Osteoblast (primary cell): Measurements from ENCODE around the gene COL4A1. TPM values are rescaled to one million over a fixed set of nuclear protein-coding genes. Genes with fewer than 3 reads are reported as not detected.

ENCODE experiments used
- DNase-seq: peaks from one replicate; pipeline ENCODE4 v3.0.0; 2011; ENCODE audit warnings: low spot score, mixed read lengths; ENCODE audit not compliant: insufficient read length; ENCODE audit errors: missing footprints
- H2AFZ ChIP-seq: 2 replicates; pipeline ENCODE4 v1.6.0; 2011; ENCODE audit warnings: mild to moderate bottlenecking, low read length
- H3K27ac ChIP-seq: 2 replicates; pipeline ENCODE4 v1.5.1; 2011; ENCODE audit warnings: mild to moderate bottlenecking, low read depth, low read length, moderate library complexity
- H3K27me3 ChIP-seq: 2 replicates; pipeline ENCODE4 v1.6.0; 2012; ENCODE audit warnings: mild to moderate bottlenecking, control low read depth, inconsistent platforms, low read length, moderate library complexity; ENCODE audit not compliant: insufficient read depth
- H3K36me3 ChIP-seq: 2 replicates; pipeline ENCODE4 v1.5.1; 2011; ENCODE audit warnings: mild to moderate bottlenecking, low read length, control low read depth, moderate library complexity; ENCODE audit not compliant: insufficient read depth
- H3K4me1 ChIP-seq: 2 replicates; pipeline ENCODE4 v1.5.1; 2011; ENCODE audit warnings: mild to moderate bottlenecking, low read length, control low read depth, moderate library complexity; ENCODE audit not compliant: insufficient read depth
- H3K4me2 ChIP-seq: 2 replicates; pipeline ENCODE4 v1.6.0; 2011; ENCODE audit warnings: mild to moderate bottlenecking, low read length; ENCODE audit not compliant: insufficient read depth
- H3K4me3 ChIP-seq: fragments of 200-600 bp; sonication (generic); 3 replicates; pipeline ENCODE4 v1.5.1; 2012; ENCODE audit warnings: mild to moderate bottlenecking, low read length, inconsistent platforms; ENCODE audit not compliant: insufficient read depth
- H3K79me2 ChIP-seq: 2 replicates; pipeline ENCODE4 v1.6.0; 2012; ENCODE audit warnings: mild to moderate bottlenecking, low read length, control low read depth, inconsistent platforms; ENCODE audit not compliant: insufficient read depth
- H3K9me3 ChIP-seq: 2 replicates; pipeline ENCODE4 v1.5.1; 2011; ENCODE audit warnings: low read depth, low read length, control low read depth
- H4K20me1 ChIP-seq: 2 replicates; pipeline ENCODE4 v1.6.0; 2012; ENCODE audit warnings: mild to moderate bottlenecking, low read length, control low read depth; ENCODE audit not compliant: insufficient read depth
- total RNA-seq: library from RNA; depleted of rRNA; stranded (reverse); fragments of >200 nt; gene quantifications from 2 replicates; pipeline ENCODE4 v1.2.3, GENCODE V29; 2012
- TF ChIP-seq, protein P1 (sequence below): IDR thresholded peaks from 2 replicates; pipeline ENCODE4 v1.5.1; 2011; ENCODE audit warnings: mild to moderate bottlenecking, low read depth, low read length, moderate library complexity; ENCODE audit errors: extremely low read depth

The COL4A1 gene
- total RNA-seq, 1 donor = 412 TPM

DNA sequence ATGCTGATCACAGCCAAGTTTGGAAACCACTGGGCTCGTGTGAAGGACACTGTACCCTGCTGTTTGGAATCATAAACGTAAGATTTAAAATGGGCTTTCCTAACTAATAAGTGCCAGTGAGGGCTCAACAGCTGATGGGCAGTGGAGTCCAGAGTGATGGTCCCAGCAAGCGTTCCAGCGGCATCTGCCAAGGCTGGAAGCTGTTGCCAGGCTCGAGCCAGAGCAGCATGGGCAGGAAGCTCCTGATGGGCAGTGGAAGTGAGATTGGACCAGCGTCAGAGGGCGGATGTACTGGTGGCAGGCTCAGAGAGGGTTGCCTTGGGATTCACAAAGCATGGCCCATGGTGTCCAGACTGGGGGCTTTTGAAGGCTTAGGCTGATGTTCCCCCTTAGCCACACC is 30.3 kb upstream of the COL4A1 start:
- Histone ChIP-seq H4K20me1 (peaks cover 13% of the 10 kb centered on the region), H3K4me1 (peaks cover 34% of the 10 kb centered on the region), H2AFZ (no peak overlapping the region), H3K27ac (peak overlapping the region; percentile 79), H3K27me3 (no peaks in the 10 kb centered on the region), H3K4me3 (no peak overlapping the region), H3K4me2 (no peak overlapping the region), H3K79me2 (peaks cover 75% of the 10 kb centered on the region), H3K36me3 (peaks cover 37% of the 10 kb centered on the region), H3K9me3 (no peaks in the 10 kb centered on the region)
- TF ChIP-seq, protein P1, sequence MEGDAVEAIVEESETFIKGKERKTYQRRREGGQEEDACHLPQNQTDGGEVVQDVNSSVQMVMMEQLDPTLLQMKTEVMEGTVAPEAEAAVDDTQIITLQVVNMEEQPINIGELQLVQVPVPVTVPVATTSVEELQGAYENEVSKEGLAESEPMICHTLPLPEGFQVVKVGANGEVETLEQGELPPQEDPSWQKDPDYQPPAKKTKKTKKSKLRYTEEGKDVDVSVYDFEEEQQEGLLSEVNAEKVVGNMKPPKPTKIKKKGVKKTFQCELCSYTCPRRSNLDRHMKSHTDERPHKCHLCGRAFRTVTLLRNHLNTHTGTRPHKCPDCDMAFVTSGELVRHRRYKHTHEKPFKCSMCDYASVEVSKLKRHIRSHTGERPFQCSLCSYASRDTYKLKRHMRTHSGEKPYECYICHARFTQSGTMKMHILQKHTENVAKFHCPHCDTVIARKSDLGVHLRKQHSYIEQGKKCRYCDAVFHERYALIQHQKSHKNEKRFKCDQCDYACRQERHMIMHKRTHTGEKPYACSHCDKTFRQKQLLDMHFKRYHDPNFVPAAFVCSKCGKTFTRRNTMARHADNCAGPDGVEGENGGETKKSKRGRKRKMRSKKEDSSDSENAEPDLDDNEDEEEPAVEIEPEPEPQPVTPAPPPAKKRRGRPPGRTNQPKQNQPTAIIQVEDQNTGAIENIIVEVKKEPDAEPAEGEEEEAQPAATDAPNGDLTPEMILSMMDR = no peak
- peak; percentile 61 for DNase-seq

DNA sequence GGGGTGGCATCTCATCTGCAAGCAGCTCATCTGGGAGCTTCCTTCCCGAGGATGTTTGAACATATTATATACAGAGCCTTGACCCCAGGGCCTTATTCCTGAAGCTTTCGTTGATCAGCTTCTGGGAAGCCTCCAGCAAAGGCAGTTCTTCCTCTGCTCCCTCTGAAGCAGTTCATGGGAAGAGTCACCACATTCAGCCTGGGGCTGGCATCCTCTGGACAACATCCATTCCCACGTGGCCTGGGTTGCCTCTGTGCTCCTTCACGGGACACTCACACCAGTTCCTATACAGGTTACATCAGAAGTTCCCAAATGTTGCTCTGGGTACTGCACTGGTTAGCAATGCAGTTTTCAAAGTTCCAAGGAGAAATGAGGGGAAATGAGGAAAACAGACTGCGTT is 29.7 kb upstream of the COL4A1 start:
- Histone ChIP-seq H3K4me3 (no peak overlapping the region), H3K27ac (peak overlapping the region; percentile 31), H3K4me2 (no peak overlapping the region), H3K36me3 (peaks cover 37% of the 10 kb centered on the region), H4K20me1 (peaks cover 13% of the 10 kb centered on the region), H3K27me3 (no peaks in the 10 kb centered on the region), H3K79me2 (peaks cover 74% of the 10 kb centered on the region), H3K4me1 (peaks cover 40% of the 10 kb centered on the region), H3K9me3 (no peaks in the 10 kb centered on the region), H2AFZ (no peak overlapping the region)
- DNase-seq = no peak
- TF ChIP-seq, protein P1 = no peak

DNA sequence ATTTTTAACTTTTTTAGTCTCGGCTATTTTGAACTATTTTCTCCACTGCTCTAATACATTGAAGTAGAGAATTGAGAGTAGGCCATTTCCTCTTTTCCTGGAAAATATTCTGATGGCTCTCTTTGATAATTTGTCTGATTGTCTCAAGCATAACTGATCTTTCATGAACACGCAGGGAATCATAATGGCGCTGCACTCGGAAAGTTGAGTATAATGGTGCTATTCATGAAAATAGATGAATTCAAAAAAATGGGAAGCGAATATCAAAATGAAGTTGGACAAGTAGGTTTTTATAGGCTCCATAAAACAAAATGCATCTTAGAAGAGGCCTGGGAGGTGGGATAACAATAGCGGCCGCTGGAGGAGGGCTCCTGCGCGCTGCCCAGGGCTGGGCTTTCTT is 29.2 kb upstream of the COL4A1 start:
- H2AFZ ChIP-seq = no peak overlapping the region
- TF ChIP-seq, protein P1 = no peak
- no peaks in the 10 kb centered on the region for H3K9me3 ChIP-seq
- no peak overlapping the region for H3K4me3 ChIP-seq
- peaks cover 13% of the 10 kb centered on the region for H4K20me1 ChIP-seq
- H3K79me2 ChIP-seq = peaks cover 71% of the 10 kb centered on the region
- peaks cover 46% of the 10 kb centered on the region for H3K4me1 ChIP-seq
- H3K36me3 ChIP-seq = peaks cover 37% of the 10 kb centered on the region
- no peak for DNase-seq
- no peaks in the 10 kb centered on the region for H3K27me3 ChIP-seq
- H3K4me2 ChIP-seq = no peak overlapping the region
- peak overlapping the region; percentile 31 for H3K27ac ChIP-seq

DNA sequence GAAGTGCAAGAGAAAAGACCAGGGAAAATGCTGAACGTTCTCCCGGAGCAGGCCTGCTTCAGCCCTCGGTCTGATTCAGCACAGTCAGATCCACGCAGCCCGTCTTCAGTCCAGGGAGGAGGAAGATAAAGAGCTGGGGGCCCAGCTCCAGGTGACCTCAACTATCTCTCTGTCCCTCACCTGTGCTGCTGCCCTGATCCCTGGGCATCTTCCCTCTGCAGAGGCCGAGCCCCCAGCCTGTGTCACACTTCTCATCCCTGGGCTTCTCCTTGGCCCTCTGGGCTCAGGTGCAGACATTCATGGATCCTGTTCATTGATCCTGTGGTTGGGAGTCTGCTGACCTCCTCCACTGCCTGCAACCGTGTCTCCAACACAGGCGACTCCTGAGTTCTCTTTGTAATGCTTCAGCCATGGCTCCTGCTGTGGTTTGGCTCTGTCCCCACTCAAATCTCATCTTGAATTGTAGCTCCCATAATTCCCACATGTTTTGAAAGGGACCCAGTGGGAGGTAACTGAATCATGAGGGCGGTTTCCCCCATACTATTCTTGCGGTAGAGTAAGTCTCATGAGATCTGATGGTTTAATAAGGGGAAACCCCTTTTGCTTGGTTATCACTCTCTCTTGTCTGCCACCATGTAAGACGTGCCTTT is 28.0 kb upstream of the COL4A1 start:
- Histone ChIP-seq H3K4me2 (no peak overlapping the region), H3K4me3 (no peak overlapping the region), H4K20me1 (peaks cover 13% of the 10 kb centered on the region), H3K36me3 (peaks cover 33% of the 10 kb centered on the region), H3K27me3 (no peaks in the 10 kb centered on the region), H3K79me2 (peaks cover 63% of the 10 kb centered on the region), H3K4me1 (peaks cover 51% of the 10 kb centered on the region), H3K27ac (no peak overlapping the region), H2AFZ (no peak overlapping the region), H3K9me3 (no peaks in the 10 kb centered on the region)
- TF ChIP-seq, protein P1 = no peak
- DNase-seq = no peak
